K562 (cell line): ENCODE measurements around the gene GRB10. TPM values are rescaled to one million over a fixed set of nuclear protein-coding genes. Genes with fewer than 3 reads are reported as not detected.
A peak's percentile ranks its signal among the peaks of the same experiment; 100 is the strongest.

ENCODE experiments used
- CBFA2T3 ChIP-seq: fragments of 450-650 bp; IDR thresholded peaks from 2 replicates; pipeline ENCODE4 v1.6.1; 2017
- CCNT2 ChIP-seq: IDR thresholded peaks from 2 replicates; pipeline ENCODE4 v1.6.1; 2011; ENCODE audit warnings: borderline replicate concordance, low read depth, mild to moderate bottlenecking, moderate library complexity, mixed read lengths, low read length; ENCODE audit not compliant: insufficient read length; ENCODE audit errors: extremely low read depth
- CXXC5 ChIP-seq: fragments of 250-450 bp; sonication (Bioruptor Pico); IDR thresholded peaks from 2 replicates; pipeline ENCODE4 v1.8.0; 2022; ENCODE audit warnings: inconsistent platforms, mild to moderate bottlenecking, moderate library complexity
- EWSR1 ChIP-seq: fragments of 450-650 bp; IDR thresholded peaks from 2 replicates; pipeline ENCODE4 v1.6.1; 2018; ENCODE audit warnings: borderline replicate concordance, mild to moderate bottlenecking, low read depth, moderate library complexity; ENCODE audit not compliant: partially characterized antibody
- MTF1 ChIP-seq: fragments of 250-450 bp; sonication (Bioruptor Pico); IDR thresholded peaks from 2 replicates; pipeline ENCODE4 v1.9.0; 2021; ENCODE audit warnings: moderate library complexity, mild to moderate bottlenecking, inconsistent platforms, borderline replicate concordance
- NCOR1 ChIP-seq: fragments of 450-650 bp; IDR thresholded peaks from 2 replicates; pipeline ENCODE4 v1.6.1; 2016; ENCODE audit warnings: mild to moderate bottlenecking, moderate library complexity
- RAD21 ChIP-seq, 2 experiments: fragments of 250-450 bp in 1 of 2; fragments of 450-650 bp in 1 of 2; sonication (Bioruptor Pico) in 1 of 2; formaldehyde crosslinking in 1 of 2; IDR thresholded peaks in 1 of 2; conservative IDR thresholded peaks in 1 of 2; 2 replicates each; pipeline versions ENCODE4 v1.4.0 to v1.8.0; 2020 to 2022; ENCODE audit warnings: mild to moderate bottlenecking in 2 of 2, moderate library complexity in 1 of 2
- RBM22 ChIP-seq: fragments of 200-400 bp; formaldehyde crosslinking; IDR thresholded peaks from 2 replicates; pipeline ENCODE4 v1.6.1; 2018; ENCODE audit warnings: low read length, low read depth; ENCODE audit not compliant: poor library complexity, severe bottlenecking
- RNF2 ChIP-seq: sonication (generic); IDR thresholded peaks from 2 replicates; pipeline ENCODE4 v1.6.1; 2016
- TBP ChIP-seq: optimal IDR thresholded peaks from 2 replicates; pipeline ENCODE3; 2011; ENCODE audit warnings: low read depth, low read length, improper control_type of control experiment
- TCF7L2 ChIP-seq: fragments of 150-350 bp; IDR thresholded peaks from 2 replicates; pipeline ENCODE4 v1.6.1; 2016; ENCODE audit warnings: low read depth, mild to moderate bottlenecking, low read length, moderate library complexity
- TEAD1 ChIP-seq, 2 experiments: fragments of 450-650 bp in 1 of 2; sonication (generic) in 1 of 2; formaldehyde crosslinking; IDR thresholded peaks; 2 replicates each; pipeline versions ENCODE4 v1.4.0 to v1.8.0; 2020 to 2022; ENCODE audit warnings: mild to moderate bottlenecking in 2 of 2, missing genetic modification reagents in 1 of 2
- TRIM24 ChIP-seq, 2 experiments: fragments of 450-650 bp; IDR thresholded peaks; 2 replicates each; pipeline ENCODE4 v1.6.1; 2016
- ZBTB1 ChIP-seq: sonication (generic); formaldehyde crosslinking; IDR thresholded peaks from 2 replicates; pipeline ENCODE4 v1.8.1; 2023; ENCODE audit warnings: missing genetic modification reagents, low read depth, mild to moderate bottlenecking, borderline replicate concordance
- ZNF589 ChIP-seq: fragments of 200-800 bp; sonication (Bioruptor generic); IDR thresholded peaks from 2 replicates; pipeline ENCODE4 v1.6.1; 2016; ENCODE audit warnings: low read depth, missing genetic modification characterization, missing compliant biosample characterization
- polyA plus RNA-seq, 8 experiments: library from polyadenylated mRNA; depleted of rRNA in 4 of 8; stranded (reverse) in 5 of 8; unstranded in 3 of 8; fragments of >200 nt; fragmentation: Nextera tagmentation in 2 of 8; fragmentation: Illumina TruSeq in 1 of 8; extraction: Ambion mirVana in 2 of 8; extraction: Trizol in 1 of 8; gene quantifications; 2 replicates each; pipeline versions ENCODE4 v1.2.1 to v1.2.3, GENCODE V29; 2011 to 2014; ENCODE audit warnings: inconsistent platforms in 1 of 8, missing spikeins in 1 of 8
- total RNA-seq, 7 experiments: library from RNA; depleted of rRNA in 6 of 7; stranded (reverse); fragments of >200 nt in 6 of 7; fragmentation: Illumina TruSeq in 2 of 7; extraction: Trizol in 2 of 7; gene quantifications; 2 replicates each; pipeline versions ENCODE4 v1.2.1 to v1.2.3, GENCODE V29; 2011 to 2021; ENCODE audit warnings: low replicate concordance in 1 of 7
- TF ChIP-seq, protein P1 (sequence below): fragments of 200-800 bp; sonication (Bioruptor generic); IDR thresholded peaks from 2 replicates; pipeline ENCODE4 v1.6.1; 2017; ENCODE audit warnings: missing genetic modification characterization, missing compliant biosample characterization
- TF ChIP-seq, protein P2 (sequence below): sonication (generic); formaldehyde crosslinking; IDR thresholded peaks from 2 replicates; pipeline ENCODE4 v1.9.0; 2022; ENCODE audit warnings: mild to moderate bottlenecking, missing genetic modification reagents
- TF ChIP-seq, protein P3 (sequence below): fragments of 450-650 bp; formaldehyde crosslinking; IDR thresholded peaks from 2 replicates; pipeline ENCODE4 v1.4.0; 2022; ENCODE audit warnings: mild to moderate bottlenecking, moderate library complexity

GRB10 gene
- total and polyA plus RNA-seq, 9 of the 15 experiments (the other 6 are each of a cell fraction or from before 2014, with no cell fraction given) = 8.9 to 88.5 (median 40.7) TPM

DNA sequence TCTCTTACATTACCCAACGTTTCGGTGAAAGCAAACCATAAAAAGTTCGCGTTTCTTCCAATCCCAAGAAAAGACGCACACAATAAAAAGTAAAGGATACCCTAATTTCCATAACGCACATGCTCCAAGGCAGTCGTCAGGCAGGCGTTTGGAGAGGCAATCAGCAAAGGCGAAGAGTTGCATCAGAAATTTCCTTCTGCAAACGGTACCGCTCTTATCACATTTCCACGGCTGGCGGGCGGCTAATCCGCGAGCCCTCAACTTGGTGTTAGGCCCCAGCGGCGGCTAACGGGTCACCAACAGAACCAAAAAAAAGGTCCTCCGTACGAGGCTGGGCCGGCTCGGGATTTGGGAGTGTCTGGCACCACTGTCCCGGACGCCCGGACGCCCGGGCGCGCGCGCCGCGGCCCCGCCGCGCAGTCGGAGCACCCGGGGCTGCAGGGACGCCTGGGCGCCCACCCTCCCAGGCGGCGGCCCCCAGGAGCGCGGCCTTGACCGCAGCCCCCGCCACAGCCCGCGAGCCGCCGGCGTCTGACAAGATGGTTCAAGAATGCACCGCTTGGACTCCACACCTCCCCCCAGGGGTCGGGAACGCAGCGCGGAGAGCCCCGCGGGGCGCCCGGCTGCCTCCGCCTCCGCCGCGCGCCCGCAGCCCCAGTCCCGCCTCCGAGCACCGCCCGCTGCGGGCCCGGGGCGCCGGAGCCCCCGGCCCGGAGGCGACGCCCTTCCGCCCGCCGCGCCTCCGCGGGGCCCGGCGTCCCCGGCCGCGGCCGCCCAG, 9.8 kb upstream of the GRB10 start (continued):
- TF ChIP-seq, protein P1, sequence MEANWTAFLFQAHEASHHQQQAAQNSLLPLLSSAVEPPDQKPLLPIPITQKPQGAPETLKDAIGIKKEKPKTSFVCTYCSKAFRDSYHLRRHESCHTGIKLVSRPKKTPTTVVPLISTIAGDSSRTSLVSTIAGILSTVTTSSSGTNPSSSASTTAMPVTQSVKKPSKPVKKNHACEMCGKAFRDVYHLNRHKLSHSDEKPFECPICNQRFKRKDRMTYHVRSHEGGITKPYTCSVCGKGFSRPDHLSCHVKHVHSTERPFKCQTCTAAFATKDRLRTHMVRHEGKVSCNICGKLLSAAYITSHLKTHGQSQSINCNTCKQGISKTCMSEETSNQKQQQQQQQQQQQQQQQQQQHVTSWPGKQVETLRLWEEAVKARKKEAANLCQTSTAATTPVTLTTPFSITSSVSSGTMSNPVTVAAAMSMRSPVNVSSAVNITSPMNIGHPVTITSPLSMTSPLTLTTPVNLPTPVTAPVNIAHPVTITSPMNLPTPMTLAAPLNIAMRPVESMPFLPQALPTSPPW (CRISPR knock-in tag) = no peak
- TF ChIP-seq RBM22 = no peak
- peak; percentile 70 for TF ChIP-seq TBP
- TF ChIP-seq ZNF589 (CRISPR knock-in tag) = peak; percentile 54; the same call in 1 of the 2 replicates
- no peak for TF ChIP-seq EWSR1
- TF ChIP-seq, protein P2, sequence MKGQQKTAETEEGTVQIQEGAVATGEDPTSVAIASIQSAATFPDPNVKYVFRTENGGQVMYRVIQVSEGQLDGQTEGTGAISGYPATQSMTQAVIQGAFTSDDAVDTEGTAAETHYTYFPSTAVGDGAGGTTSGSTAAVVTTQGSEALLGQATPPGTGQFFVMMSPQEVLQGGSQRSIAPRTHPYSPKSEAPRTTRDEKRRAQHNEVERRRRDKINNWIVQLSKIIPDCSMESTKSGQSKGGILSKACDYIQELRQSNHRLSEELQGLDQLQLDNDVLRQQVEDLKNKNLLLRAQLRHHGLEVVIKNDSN (CRISPR knock-in tag) = no peak
- TF ChIP-seq CBFA2T3 = peak; percentile 60
- TF ChIP-seq RAD21 (CRISPR knock-in tag; conservative IDR thresholded peaks at IDR 0.05 in 1 of 2, IDR thresholded peaks at IDR 0.05 in 1 of 2) = peak in 1 of 2 experiments; percentile 21; a peak in 1 of 4 replicates
- TF ChIP-seq TEAD1 (CRISPR knock-in tag; IDR thresholded peaks at IDR 0.05) = peak in 1 of 2 experiments; percentile 48; a peak in 1 of 4 replicates
- TF ChIP-seq ZBTB1 (CRISPR knock-in tag) = 0 out of 2 replicates have a peak, but pooled peaks have one; percentile 5
- peak; percentile 68; the same call in 1 of the 2 replicates for TF ChIP-seq RNF2
- TF ChIP-seq, protein P3, sequence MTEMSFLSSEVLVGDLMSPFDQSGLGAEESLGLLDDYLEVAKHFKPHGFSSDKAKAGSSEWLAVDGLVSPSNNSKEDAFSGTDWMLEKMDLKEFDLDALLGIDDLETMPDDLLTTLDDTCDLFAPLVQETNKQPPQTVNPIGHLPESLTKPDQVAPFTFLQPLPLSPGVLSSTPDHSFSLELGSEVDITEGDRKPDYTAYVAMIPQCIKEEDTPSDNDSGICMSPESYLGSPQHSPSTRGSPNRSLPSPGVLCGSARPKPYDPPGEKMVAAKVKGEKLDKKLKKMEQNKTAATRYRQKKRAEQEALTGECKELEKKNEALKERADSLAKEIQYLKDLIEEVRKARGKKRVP (CRISPR knock-in tag) = peak; percentile 96
- peak in 1 of 2 experiments; percentile 27; a peak in 1 of 4 replicates for TF ChIP-seq TRIM24 (IDR thresholded peaks at IDR 0.05)
- TF ChIP-seq NCOR1 = no peak; the same call in 1 of the 2 replicates
- peak; percentile 86 for TF ChIP-seq CXXC5 (CRISPR knock-in tag)
- no peak for TF ChIP-seq MTF1
- TF ChIP-seq TCF7L2 = no peak
- peak; percentile 69 for TF ChIP-seq CCNT2
